Globus pallidus (tissue), 1 donor: ENCODE data around the gene CCDC201.
"Not testable (repeated sequence)": the region's sequence is repeated elsewhere in the genome, so short reads cannot be mapped to it uniquely, and the experiment has no call there.

Experiments used
- DNase-seq: peaks from one replicate; pipeline ENCODE4 v3.0.0-alpha.2; 2015; ENCODE audit warnings: low spot score

The CCDC201 gene

GRCh38 chr7:45874408-45875131 lies 1.7 kb upstream of the CCDC201 start:
- no peak for DNase-seq

- no peak for DNase-seq
Measured at GRCh38 chr7:45873355-45873754, 473 bp upstream of the CCDC201 start.

GRCh38 chr7:45872116-45873034 lies 507 bp downstream of the CCDC201 start:
- DNase-seq, result no peak

- DNase-seq, result no peak
Measured at GRCh38 chr7:45869426-45869825, 3.5 kb downstream of the CCDC201 start.

GRCh38 chr7:45867471-45867870 lies 5.4 kb downstream of the CCDC201 start:
- no peak for DNase-seq

GRCh38 chr7:45865594-45866410 lies 7.1 kb downstream of the CCDC201 start:
- DNase-seq, result no peak

GRCh38 chr7:45863715-45864114 lies 9.2 kb downstream of the CCDC201 start:
- DNase-seq, result no peak

GRCh38 chr7:45856888-45857287 lies 16.0 kb downstream of the CCDC201 start:
- not testable (repeated sequence) for DNase-seq

- not testable (repeated sequence) for DNase-seq
Measured at GRCh38 chr7:45855680-45856079, 17.2 kb downstream of the CCDC201 start.

- not testable (repeated sequence) for DNase-seq
Measured at GRCh38 chr7:45853491-45853890, 19.4 kb downstream of the CCDC201 start.

- DNase-seq, result not testable (repeated sequence)
Measured at GRCh38 chr7:45852984-45853383, 19.9 kb downstream of the CCDC201 start.

GRCh38 chr7:45848734-45849133 lies 24.1 kb downstream of the CCDC201 start:
- not testable (repeated sequence) for DNase-seq

- DNase-seq, result not testable (repeated sequence)
Measured at GRCh38 chr7:45846536-45846935, 26.3 kb downstream of the CCDC201 start.

GRCh38 chr7:45841926-45842717 lies 30.8 kb downstream of the CCDC201 start:
- DNase-seq, result not testable (repeated sequence)

- not testable (repeated sequence) for DNase-seq
Measured at GRCh38 chr7:45838852-45839251, 34.0 kb downstream of the CCDC201 start.

- not testable (repeated sequence) for DNase-seq
Measured at GRCh38 chr7:45832433-45833177, 40.3 kb downstream of the CCDC201 start.

GRCh38 chr7:45829846-45830245 lies 43.0 kb downstream of the CCDC201 start:
- not testable (repeated sequence) for DNase-seq

GRCh38 chr7:45827731-45828130 lies 45.2 kb downstream of the CCDC201 start:
- not testable (repeated sequence) for DNase-seq

GRCh38 chr7:45826550-45826949 lies 46.3 kb downstream of the CCDC201 start:
- DNase-seq, result not testable (repeated sequence)

- DNase-seq, result not testable (repeated sequence)
Measured at GRCh38 chr7:45818763-45819162, 54.1 kb downstream of the CCDC201 start.
